ENCODE measurements around the gene TM9SF1.
A peak's percentile ranks its signal among the peaks of the same experiment; 100 is the strongest.
"Not testable (repeated sequence)": the region's sequence is repeated elsewhere in the genome, so short reads cannot be mapped to it uniquely, and the experiment has no call there.

TM9SF1 gene

DNA sequence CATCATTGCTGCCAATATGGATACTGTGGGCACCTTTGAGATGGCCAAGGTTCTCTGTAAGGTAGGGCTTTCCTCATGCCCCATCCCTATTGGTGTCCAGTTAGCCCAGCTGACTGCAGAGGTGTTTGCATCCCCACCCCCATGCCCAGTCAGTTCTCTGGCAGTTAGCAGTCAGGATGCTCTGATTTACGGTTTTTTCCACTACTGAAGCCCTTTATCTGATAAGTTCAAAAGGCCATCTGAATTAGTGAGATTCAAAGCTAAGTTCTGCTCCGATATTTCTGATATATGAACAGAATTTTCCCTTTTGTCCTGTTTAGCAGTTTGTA, 38.3 kb upstream of the TM9SF1 start:
- H3K36me3 Mint-ChIP-seq (ENCODE audit: insufficient read depth) = peaks cover 36% of the 10 kb centered on the region
- peak overlapping the region; percentile 80 to 85 for H3K4me3 Mint-ChIP-seq
- H3K9me3 Mint-ChIP-seq = no peaks in the 10 kb centered on the region
- no peaks in the 10 kb centered on the region for H3K27me3 Mint-ChIP-seq
- peaks cover 41 to 48% of the 10 kb centered on the region in 2 donors for H3K4me1 Mint-ChIP-seq (ENCODE audit: low read depth in 2 of 2)
- no peak for ATAC-seq (replicated peaks)
- DNase-seq = no peak
- peak overlapping the region; percentile 49 to 81 for H3K27ac Mint-ChIP-seq

DNA sequence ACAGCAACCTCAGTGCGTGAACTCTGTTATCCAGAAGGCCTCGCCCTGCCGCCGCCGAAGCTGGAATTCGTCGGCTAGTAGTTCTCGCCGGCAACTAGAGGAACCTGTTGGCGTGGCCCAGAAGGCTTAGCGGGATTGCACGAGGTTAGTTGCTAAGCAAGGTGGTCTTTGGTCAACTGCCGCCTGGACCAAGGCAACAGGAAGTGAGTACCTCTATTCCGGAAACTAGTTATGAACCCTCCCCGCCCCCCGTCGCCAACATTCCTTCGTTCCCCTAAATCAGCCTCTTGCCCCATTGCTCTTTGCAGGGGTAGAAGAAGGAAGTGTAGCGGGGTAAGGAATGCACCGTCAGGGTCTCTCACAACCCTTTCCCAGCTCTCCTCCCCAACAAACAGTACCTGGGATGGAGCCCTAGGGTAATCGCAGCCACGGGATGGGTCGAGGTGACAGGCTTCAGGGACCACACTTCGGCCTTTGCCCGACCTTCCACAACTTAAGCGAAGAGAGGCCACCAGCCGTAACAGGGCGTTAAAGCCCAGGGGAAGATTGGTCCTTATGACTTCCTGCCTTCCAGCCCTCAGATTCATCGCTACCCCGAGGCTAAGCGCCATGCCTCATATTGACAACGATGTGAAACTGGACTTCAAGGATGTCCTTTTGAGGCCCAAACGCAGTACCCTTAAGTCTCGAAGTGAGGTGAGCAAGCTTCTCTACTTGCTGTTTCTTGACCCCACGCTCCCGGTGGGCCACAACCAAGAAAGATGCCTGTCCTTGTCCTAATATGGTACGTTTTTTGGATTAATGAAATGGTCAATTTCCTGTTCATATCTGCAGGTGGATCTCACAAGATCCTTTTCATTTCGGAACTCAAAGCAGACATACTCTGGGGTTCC, 37.6 kb upstream of the TM9SF1 start, which contains the start of gene GMPR2:
Gene GMPR2, plus strand, starts transcription at position 285 of the 893 bp plus-strand sequence. Its CDS starts 325 bp downstream, at position 610.
- no peaks in the 10 kb centered on the region for H3K9me3 Mint-ChIP-seq

GRCh38 chr14:24232121-24232644, 36.9 kb upstream of the TM9SF1 start, which contains the start of gene NEDD8:
Gene NEDD8, minus strand, starts transcription at chr14:24232367. Its CDS starts 100 bp downstream, at chr14:24232267.
- H3K36me3 Mint-ChIP-seq (ENCODE audit: insufficient read depth) = peaks cover 38% of the 10 kb centered on the region
- DNase-seq (peak; percentile 82 to 86 (median 82)), ATAC-seq (replicated peaks) (peak; percentile 83)
- H3K4me1 Mint-ChIP-seq (ENCODE audit: low read depth in 2 of 2) = peaks cover 36 to 42% of the 10 kb centered on the region in 2 donors
- H3K27ac Mint-ChIP-seq = peak within 1 kb of the TSS; percentile 81 to 91
- no peaks in the 10 kb centered on the region for H3K9me3 Mint-ChIP-seq
- peak within 1 kb of the TSS; percentile 80 to 85 for H3K4me3 Mint-ChIP-seq
- no peaks in the 10 kb centered on the region for H3K27me3 Mint-ChIP-seq

More for the DNA sequence above, 37.6 kb upstream of the TM9SF1 start, which contains the start of gene GMPR2:
- Mint-ChIP-seq H3K4me1 (ENCODE audit: low read depth in 2 of 2) (peaks cover 37 to 42% of the 10 kb centered on the region in 2 donors), H3K27me3 (no peaks in the 10 kb centered on the region), H3K36me3 (ENCODE audit: insufficient read depth) (peaks cover 38% of the 10 kb centered on the region), H3K27ac (peak within 1 kb of the TSS; percentile 81 to 91), H3K4me3 (peak within 1 kb of the TSS; percentile 80 to 85)
- no peak for DNase-seq
- peak; percentile 14 for ATAC-seq (replicated peaks)

DNA sequence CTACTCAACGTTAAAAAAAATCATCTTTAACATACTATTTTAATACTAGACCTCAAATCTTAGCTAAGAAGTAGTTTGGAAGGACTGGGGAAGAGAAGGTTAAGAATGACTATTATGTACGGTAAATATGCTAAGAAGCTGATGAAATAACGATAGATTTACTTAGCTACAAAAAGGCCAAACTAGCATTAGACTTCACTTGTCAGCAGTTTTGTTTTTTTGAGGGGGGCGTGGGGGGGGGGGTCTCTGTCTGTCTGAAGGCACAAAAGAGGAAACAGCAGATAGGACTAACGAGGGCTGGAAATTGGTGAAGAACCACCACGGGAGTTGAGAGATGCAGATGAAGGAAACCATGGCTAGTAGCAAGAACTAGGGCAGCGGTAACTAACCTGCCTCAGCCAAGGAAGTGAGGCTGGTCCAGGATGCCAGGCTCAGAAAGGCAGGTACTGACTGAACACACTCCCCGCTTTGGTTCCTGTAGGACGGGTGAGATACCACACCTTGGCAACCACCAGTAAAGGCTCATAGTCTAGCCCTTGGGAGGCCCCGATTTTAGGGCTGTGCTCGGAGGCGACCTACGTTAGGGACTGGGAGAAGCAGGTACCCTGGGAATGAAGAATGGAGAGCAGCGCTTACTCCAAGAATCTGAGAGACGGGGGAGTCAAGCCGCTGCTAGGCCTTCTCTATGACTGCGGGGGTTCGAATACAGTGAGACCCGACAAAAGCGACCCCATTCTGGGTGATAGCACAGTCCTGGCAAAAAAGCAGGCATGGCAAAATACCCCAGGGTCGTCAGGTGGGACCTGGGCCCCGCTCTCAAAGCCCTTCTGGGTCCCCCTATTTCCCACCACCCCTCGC, 36.3 kb upstream of the TM9SF1 start:
- Mint-ChIP-seq H3K36me3 (ENCODE audit: insufficient read depth) (peaks cover 32% of the 10 kb centered on the region), H3K27me3 (no peaks in the 10 kb centered on the region), H3K27ac (peak overlapping the region; percentile 81 to 91), H3K4me3 (peak overlapping the region; percentile 80 to 85), H3K9me3 (no peaks in the 10 kb centered on the region), H3K4me1 (ENCODE audit: low read depth in 2 of 2) (peaks cover 32 to 40% of the 10 kb centered on the region in 2 donors)
- DNase-seq (peak; percentile 23 to 35 (median 27)), ATAC-seq (replicated peaks) (peak; percentile 52)

- no peaks in the 10 kb centered on the region for H3K27me3 Mint-ChIP-seq
- DNase-seq (no peak), ATAC-seq (replicated peaks) (no peak)
- H3K4me1 Mint-ChIP-seq (ENCODE audit: low read depth in 2 of 2) = peaks cover 28 to 29% of the 10 kb centered on the region in 2 donors
- H3K27ac Mint-ChIP-seq = no peak overlapping the region
- no peaks in the 10 kb centered on the region for H3K9me3 Mint-ChIP-seq
- H3K4me3 Mint-ChIP-seq = no peak overlapping the region
- H3K36me3 Mint-ChIP-seq (ENCODE audit: insufficient read depth) = peaks cover 39% of the 10 kb centered on the region
Observed at GRCh38 chr14:24228902-24229301, 33.7 kb upstream of the TM9SF1 start.

GRCh38 chr14:24226473-24226872, 31.2 kb upstream of the TM9SF1 start:
- DNase-seq (no peak), ATAC-seq (replicated peaks) (no peak)
- Mint-ChIP-seq H3K9me3 (no peaks in the 10 kb centered on the region), H3K27me3 (no peaks in the 10 kb centered on the region), H3K4me1 (ENCODE audit: low read depth in 2 of 2) (peaks cover 15 to 24% of the 10 kb centered on the region in 2 donors), H3K4me3 (no peak overlapping the region), H3K27ac (no peak overlapping the region), H3K36me3 (ENCODE audit: insufficient read depth) (peaks cover 36% of the 10 kb centered on the region)

DNA sequence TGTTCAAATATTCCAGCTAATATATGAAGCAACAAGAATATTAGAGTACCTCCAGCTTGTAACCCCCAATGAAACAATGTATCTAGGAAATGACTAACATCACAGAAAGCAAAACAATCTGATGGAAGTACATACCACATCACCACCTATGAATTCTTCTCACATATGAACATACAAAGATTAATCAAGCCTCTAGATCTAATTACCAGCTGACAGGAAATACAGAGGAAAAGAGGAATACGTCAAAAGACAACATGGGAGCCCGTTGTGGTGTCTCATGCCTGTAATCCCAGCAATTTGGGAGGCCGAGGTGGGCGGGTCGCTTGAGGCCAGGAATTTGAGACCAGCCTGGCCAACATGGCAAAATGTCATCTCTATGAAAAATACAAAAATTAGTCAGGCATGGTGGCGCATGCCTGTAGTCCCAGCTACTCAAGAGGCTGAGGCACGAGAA, 29.4 kb upstream of the TM9SF1 start:
- peaks cover 35% of the 10 kb centered on the region for H3K36me3 Mint-ChIP-seq (ENCODE audit: insufficient read depth)
- H3K9me3 Mint-ChIP-seq = no peaks in the 10 kb centered on the region
- no peaks in the 10 kb centered on the region for H3K27me3 Mint-ChIP-seq
- peaks cover 11 to 18% of the 10 kb centered on the region in 2 donors for H3K4me1 Mint-ChIP-seq (ENCODE audit: low read depth in 2 of 2)
- peak overlapping the region; percentile 59 to 71 for H3K27ac Mint-ChIP-seq
- DNase-seq (no peak), ATAC-seq (replicated peaks) (no peak)
- no peak overlapping the region for H3K4me3 Mint-ChIP-seq

DNA sequence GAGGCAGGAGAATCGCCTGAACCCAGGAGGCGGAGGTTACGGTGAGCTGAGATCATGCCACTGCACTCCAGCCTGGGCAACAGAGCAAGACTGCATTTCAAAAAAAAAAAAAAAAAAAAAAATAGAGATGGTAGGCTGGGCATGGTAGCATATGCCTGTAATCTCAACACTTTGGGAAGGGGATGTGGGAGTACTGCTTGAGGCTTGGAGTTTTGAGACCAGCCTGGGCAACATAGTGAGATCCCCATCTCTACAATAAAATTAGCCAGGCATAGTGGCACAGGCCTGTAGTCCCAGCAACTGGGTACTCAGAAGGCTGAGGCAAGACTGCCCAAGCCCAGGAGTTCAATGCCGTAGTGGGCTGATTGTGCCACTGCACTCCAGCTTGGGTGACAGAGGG, 27.7 kb upstream of the TM9SF1 start:
- Mint-ChIP-seq H3K36me3 (ENCODE audit: insufficient read depth) (peaks cover 26% of the 10 kb centered on the region), H3K4me1 (ENCODE audit: low read depth in 2 of 2) (peaks cover 10 to 22% of the 10 kb centered on the region in 2 donors)
- not testable (repeated sequence) for ATAC-seq (replicated peaks); H3K27ac Mint-ChIP-seq; H3K9me3 Mint-ChIP-seq; H3K27me3 Mint-ChIP-seq; H3K4me3 Mint-ChIP-seq; DNase-seq

GRCh38 chr14:24219521-24219920, 24.3 kb upstream of the TM9SF1 start:
- DNase-seq (no peak), ATAC-seq (replicated peaks) (no peak)
- Mint-ChIP-seq H3K27me3 (no peaks in the 10 kb centered on the region), H3K36me3 (ENCODE audit: insufficient read depth) (peaks cover 22% of the 10 kb centered on the region), H3K9me3 (no peaks in the 10 kb centered on the region), H3K4me3 (no peak overlapping the region), H3K4me1 (ENCODE audit: low read depth in 2 of 2) (peaks cover 16 to 17% of the 10 kb centered on the region in 2 donors), H3K27ac (peak overlapping the region in 1 of 2 donors; percentile 70)

DNA sequence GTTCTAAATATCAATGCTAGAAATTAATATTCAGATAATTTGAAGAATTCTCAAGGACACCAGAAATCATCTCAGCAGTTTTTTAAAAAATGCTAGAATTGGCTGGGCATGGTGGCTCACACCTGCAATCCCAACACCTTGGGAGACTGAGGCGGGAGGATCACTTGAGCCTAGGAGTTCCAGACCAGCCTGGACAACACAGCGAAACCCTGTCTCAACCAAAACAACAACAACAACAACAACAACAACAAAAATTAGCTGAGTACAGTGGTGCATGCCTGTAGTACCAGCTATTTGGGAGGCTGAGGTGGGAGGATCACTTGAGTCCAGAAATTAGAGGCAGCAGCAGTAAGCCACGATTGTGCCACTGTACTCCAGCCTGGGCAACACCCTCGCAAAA, 23.8 kb upstream of the TM9SF1 start:
- Mint-ChIP-seq H3K4me1 (ENCODE audit: low read depth in 2 of 2) (peaks cover 20% of the 10 kb centered on the region in 2 donors), H3K36me3 (ENCODE audit: insufficient read depth) (peaks cover 22% of the 10 kb centered on the region), H3K27me3 (no peaks in the 10 kb centered on the region), H3K27ac (peak overlapping the region in 1 of 2 donors; percentile 70), H3K4me3 (no peak overlapping the region), H3K9me3 (no peaks in the 10 kb centered on the region)
- DNase-seq (no peak), ATAC-seq (replicated peaks) (no peak)

DNA sequence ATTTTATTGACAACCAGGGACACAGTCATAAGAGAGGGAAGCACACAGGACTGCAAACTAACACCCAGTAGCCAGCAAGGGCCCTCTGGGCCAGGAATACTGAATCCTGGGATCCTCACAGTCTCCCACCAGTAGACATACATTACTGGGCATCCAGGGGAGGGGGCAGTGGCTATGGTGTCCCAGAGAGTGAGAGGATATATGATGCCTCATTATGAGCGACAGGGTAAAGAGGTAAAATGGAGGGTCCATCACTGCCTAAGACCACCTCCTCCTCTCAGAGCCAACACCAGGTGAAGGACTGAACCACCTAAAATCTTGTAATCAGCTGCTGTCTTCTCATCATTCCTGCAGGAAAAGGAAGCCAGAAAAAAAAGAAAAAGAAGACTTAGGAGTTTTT, 21.6 kb upstream of the TM9SF1 start:
- not testable (repeated sequence) for H3K27me3 Mint-ChIP-seq; DNase-seq; H3K9me3 Mint-ChIP-seq; ATAC-seq (replicated peaks)
- H3K36me3 Mint-ChIP-seq (ENCODE audit: insufficient read depth) = peaks cover 40% of the 10 kb centered on the region
- peak overlapping the region in 1 of 2 donors; percentile 94 for H3K4me3 Mint-ChIP-seq
- H3K4me1 Mint-ChIP-seq (ENCODE audit: low read depth in 2 of 2) = peaks cover 29 to 30% of the 10 kb centered on the region in 2 donors
- peak overlapping the region; percentile 97 to 99 for H3K27ac Mint-ChIP-seq

DNA sequence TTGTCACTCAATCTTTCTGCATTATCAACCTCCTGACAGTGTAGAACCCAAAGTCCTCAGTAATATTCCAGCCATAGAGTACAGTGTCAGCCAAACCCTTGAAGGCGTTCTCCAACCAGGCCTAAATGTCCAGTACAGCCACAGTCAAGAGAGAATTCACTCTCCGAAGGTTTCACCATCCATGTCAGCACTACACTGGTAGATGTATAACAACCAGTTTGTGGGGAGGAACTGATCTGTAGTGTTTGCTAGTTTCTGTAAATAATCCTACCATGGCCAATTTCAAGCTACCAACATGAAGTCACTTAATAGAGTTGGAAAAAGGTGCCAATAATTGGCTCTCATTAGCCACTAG, 21.1 kb upstream of the TM9SF1 start:
- Mint-ChIP-seq H3K27ac (peak overlapping the region; percentile 97 to 99), H3K27me3 (no peaks in the 10 kb centered on the region), H3K4me3 (peak overlapping the region; percentile 90 to 94), H3K36me3 (ENCODE audit: insufficient read depth) (peaks cover 40% of the 10 kb centered on the region), H3K4me1 (ENCODE audit: low read depth in 2 of 2) (peaks cover 34% of the 10 kb centered on the region in 2 donors), H3K9me3 (no peaks in the 10 kb centered on the region)
- no peak for ATAC-seq (replicated peaks)
- DNase-seq = no peak
